ENCODE results near the gene RFX2. TPM values are rescaled to one million over a fixed set of nuclear protein-coding genes. Genes with fewer than 3 reads are reported as not detected.

The RFX2 gene
- total RNA-seq, 4 donors from 2014 or later, result 12.6 to 17.3 (median 15.0) TPM

- 92 to 96% methylated on average over 31 of the region's 31 CpGs for WGBS, 2 donors
- H3K9me3 ChIP-seq, result no peaks in the 10 kb centered on the region
- H3K27ac ChIP-seq, result no peak overlapping the region
- no peak overlapping the region for H3K4me3 ChIP-seq
- no peaks in the 10 kb centered on the region for H3K27me3 ChIP-seq
- H3K4me1 ChIP-seq, result peaks cover 0 to 15% (median 2%) of the 10 kb centered on the region in 4 donors
- TF ChIP-seq CTCF (IDR thresholded peaks at IDR 0.05) (no peak), EP300 (IDR thresholded peaks at IDR 0.05) (no peak), POLR2A (IDR thresholded peaks at IDR 0.05) (no peak)
- H3K36me3 ChIP-seq, result peaks cover 0 to 60% (median 0%) of the 10 kb centered on the region in 3 donors
- no peak for DNase-seq (ENCODE audit: low spot score in 2 of 2)
These were observed 70.6 kb downstream of the RFX2 start for GRCh38 chr19:6039566-6040225.

GRCh38 chr19:6038634-6039405 lies 71.5 kb downstream of the RFX2 start:
- TF ChIP-seq CTCF (IDR thresholded peaks at IDR 0.05) (no peak), POLR2A (IDR thresholded peaks at IDR 0.05) (no peak), EP300 (IDR thresholded peaks at IDR 0.05) (no peak)
- peaks cover 0 to 18% (median 2%) of the 10 kb centered on the region in 4 donors for H3K4me1 ChIP-seq
- no peak overlapping the region for H3K4me3 ChIP-seq
- H3K36me3 ChIP-seq, result peaks cover 0 to 53% (median 0%) of the 10 kb centered on the region in 3 donors
- no peaks in the 10 kb centered on the region for H3K27me3 ChIP-seq
- H3K27ac ChIP-seq, result peak overlapping the region in 1 of 4 donors; percentile 8
- whole genome bisulfite sequencing, 2 donors, result 44 to 45% methylated on average over 5 of the region's 5 CpGs
- H3K9me3 ChIP-seq, result no peaks in the 10 kb centered on the region
- no peak for DNase-seq (ENCODE audit: low spot score in 2 of 2)

- TF ChIP-seq CTCF (IDR thresholded peaks at IDR 0.05) (no peak), EP300 (IDR thresholded peaks at IDR 0.05) (no peak), POLR2A (IDR thresholded peaks at IDR 0.05) (no peak)
- DNase-seq (ENCODE audit: low spot score in 2 of 2), result no peak
- H3K36me3 ChIP-seq, result peaks cover 0 to 23% (median 0%) of the 10 kb centered on the region in 3 donors
- H3K4me1 ChIP-seq, result peaks cover 0 to 18% (median 2%) of the 10 kb centered on the region in 4 donors
- H3K4me3 ChIP-seq, result no peak overlapping the region
- H3K27me3 ChIP-seq, result no peaks in the 10 kb centered on the region
- WGBS, 2 donors, result 70 to 75% methylated on average over 3 of the region's 3 CpGs
- peak overlapping the region in 3 of 4 donors; percentile 49 to 92 (median 83) for H3K27ac ChIP-seq
- no peaks in the 10 kb centered on the region for H3K9me3 ChIP-seq
These were observed 75.3 kb downstream of the RFX2 start for GRCh38 chr19:6035026-6035425.

GRCh38 chr19:6034512-6034911 lies 75.8 kb downstream of the RFX2 start:
- DNase-seq (ENCODE audit: low spot score in 2 of 2), result no peak
- no peaks in the 10 kb centered on the region for H3K9me3 ChIP-seq
- H3K27ac ChIP-seq, result peak overlapping the region in 2 of 4 donors; percentile 19 to 83
- TF ChIP-seq EP300 (IDR thresholded peaks at IDR 0.05) (no peak), CTCF (IDR thresholded peaks at IDR 0.05) (no peak), POLR2A (IDR thresholded peaks at IDR 0.05) (no peak)
- peaks cover 0 to 18% (median 0%) of the 10 kb centered on the region in 3 donors for H3K36me3 ChIP-seq
- 95 to 99% methylated on average over 4 of the region's 4 CpGs for WGBS, 2 donors
- H3K27me3 ChIP-seq, result no peaks in the 10 kb centered on the region
- H3K4me3 ChIP-seq, result no peak overlapping the region
- H3K4me1 ChIP-seq, result peaks cover 0 to 18% (median 2%) of the 10 kb centered on the region in 4 donors

- 88 to 91% methylated on average over 4 of the region's 4 CpGs for WGBS, 2 donors
- H3K4me1 ChIP-seq, result peaks cover 0 to 18% (median 2%) of the 10 kb centered on the region in 4 donors
- no peaks in the 10 kb centered on the region for H3K27me3 ChIP-seq
- H3K27ac ChIP-seq, result no peak overlapping the region
- TF ChIP-seq EP300 (IDR thresholded peaks at IDR 0.05), result no peak
- TF ChIP-seq POLR2A (IDR thresholded peaks at IDR 0.05), result no peak
- no peak for TF ChIP-seq CTCF (IDR thresholded peaks at IDR 0.05)
- no peaks in the 10 kb centered on the region for H3K9me3 ChIP-seq
- peaks cover 0 to 13% (median 0%) of the 10 kb centered on the region in 3 donors for H3K36me3 ChIP-seq
- DNase-seq (ENCODE audit: low spot score in 2 of 2), result no peak
- H3K4me3 ChIP-seq, result no peak overlapping the region
These were observed 76.5 kb downstream of the RFX2 start for GRCh38 chr19:6033744-6034264.
